Stimulated activated naive CD4-positive, alpha-beta T cell (primary cell): ENCODE measurements around the gene FOXO3.

Source experiments
- DNase-seq, 6 experiments: peaks; one replicate each; lab custom pipeline; 2025; lab: John Stamatoyannopoulos, UW

FOXO3 gene

DNA sequence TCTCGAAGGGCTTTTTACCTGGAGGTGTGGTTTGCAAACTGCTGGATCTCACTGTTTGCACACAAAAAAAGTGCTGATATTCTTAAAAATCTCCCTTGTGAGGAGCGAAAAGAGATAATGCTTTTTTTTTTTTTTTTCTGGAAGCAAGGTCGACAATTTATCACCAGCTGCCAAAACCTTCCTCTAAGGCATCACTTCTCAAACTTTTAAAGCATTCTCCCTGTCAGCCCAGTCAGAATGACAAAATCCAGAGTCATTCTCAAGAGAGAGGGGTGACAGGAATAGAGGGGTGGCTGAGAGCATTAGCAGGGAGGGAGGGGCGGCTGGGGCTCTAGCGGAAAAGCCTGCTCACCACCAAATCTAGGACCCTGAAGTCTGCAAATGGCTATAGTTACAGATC, 150.4 kb downstream of the FOXO3 start:
- DNase-seq = no peak

DNA sequence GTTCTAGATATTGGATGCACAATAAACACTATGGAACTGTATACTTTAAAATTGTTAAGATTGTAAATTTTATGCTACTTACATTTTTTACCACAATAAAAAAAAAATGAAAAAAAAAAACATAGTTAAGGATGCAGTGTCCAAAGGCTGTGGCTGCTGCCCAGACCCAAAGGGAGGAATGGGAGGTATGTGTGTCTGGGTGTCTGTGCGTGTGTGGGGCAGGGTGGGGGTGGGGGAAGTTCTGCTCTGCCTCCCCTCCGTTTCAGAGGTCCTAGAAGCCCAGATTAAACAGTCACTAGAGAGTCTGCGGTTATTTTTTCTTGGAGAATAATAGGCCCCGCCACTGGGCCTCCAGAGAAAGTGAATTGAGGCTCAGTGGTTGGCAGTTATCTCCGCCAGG, 151.1 kb downstream of the FOXO3 start:
- no peak for DNase-seq

DNA sequence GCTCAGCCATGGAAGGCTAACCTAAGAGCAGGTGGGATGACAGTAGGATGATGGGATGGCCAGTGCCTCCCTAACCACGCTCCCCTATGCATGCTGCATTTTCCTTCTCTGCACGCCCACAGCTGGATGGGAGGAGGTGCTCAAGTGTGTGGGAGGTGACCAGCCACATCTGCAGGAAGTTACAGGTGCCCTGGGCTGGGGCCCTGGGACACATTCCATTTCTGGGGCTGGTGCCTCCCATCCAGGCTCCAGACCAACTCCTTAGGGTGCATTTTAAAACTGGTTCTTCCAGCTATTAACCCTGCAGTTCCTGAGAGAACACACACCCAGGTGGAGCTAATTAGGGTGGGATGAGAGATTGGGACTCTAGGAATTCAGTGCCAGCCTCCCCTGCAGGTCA, 152.2 kb downstream of the FOXO3 start:
- no peak for DNase-seq

DNA sequence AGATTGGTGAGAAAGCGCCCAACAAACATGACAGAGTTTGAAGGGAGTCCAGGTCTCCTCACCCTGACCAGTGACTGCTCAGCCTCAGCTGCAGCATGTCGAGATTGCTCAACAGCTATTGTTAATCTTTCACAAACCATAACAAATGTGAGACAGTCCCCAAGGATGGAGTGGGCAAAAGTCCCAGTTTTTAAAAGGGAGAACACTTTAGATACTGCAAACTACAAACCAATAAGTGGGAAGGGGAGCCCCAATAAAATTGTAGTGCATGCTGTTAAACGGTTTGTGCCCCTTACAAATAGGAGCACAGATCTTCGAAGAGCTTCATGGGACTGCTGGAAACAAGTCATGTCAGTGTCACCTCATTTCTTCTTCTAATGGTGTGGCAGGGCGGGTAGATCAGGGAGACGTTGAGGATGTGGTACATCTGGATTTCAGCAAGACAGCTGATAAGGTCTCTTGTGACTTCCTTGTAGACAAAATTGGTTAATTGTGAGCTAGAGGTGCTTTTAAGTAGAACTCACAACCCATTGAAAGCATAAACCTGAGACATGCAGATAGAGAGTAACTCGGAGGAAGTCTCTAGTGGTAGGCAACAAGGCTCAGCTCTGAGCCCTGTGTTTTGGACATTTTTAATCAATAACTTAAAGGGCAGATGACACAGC, 153.5 kb downstream of the FOXO3 start:
- peak in 1 of 6 experiments; percentile 23 for DNase-seq

DNA sequence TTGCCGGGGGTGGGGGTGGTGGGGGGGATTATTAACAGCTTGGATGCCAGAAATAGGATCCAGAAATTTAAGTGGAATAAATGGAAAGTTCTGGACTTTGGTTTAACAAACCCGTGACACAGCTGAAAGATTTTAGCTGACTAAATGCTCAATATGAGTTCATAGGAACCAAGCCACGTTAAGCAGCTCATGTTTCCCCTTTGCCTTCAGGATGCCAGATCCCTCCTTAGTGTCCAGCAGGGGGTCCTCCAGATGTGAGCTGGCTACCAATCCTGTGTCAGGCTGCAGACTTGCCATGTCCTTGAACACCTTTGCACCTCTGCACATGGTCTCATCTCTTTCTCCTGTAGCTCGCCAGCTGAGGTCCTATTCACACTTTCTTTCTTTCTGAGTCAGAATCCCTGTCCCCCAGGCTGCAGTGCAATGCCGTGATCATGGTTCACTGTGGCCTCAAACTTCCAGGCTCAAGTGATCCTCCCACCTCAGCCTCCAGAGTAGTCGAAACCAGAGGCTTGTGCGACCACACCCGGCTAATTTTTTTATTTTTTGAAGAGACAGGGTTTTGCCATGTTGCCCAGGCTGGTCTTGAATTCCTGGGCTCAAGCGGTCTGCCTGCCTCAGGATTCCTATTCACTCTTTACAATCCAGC, 154.2 kb downstream of the FOXO3 start:
- DNase-seq = no peak

DNA sequence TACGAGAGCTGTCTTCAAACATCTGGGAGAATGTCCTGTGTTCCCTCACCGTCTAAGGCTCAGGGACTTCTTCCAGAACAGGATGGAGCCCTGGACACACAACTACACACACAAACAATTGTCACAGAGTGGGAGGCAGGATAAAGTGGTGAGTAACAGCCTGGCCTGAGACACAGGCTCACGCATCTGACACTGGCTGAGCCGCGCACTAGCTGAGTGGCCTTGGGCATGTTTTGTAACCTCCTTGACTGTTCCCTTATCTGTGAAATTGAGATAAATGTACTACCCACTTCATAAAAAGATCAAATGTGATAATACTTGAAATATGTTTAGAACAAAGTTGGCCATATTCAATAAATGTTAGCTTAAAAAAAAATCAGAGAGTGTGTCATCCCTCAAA, 155.1 kb downstream of the FOXO3 start:
- no peak for DNase-seq

DNA sequence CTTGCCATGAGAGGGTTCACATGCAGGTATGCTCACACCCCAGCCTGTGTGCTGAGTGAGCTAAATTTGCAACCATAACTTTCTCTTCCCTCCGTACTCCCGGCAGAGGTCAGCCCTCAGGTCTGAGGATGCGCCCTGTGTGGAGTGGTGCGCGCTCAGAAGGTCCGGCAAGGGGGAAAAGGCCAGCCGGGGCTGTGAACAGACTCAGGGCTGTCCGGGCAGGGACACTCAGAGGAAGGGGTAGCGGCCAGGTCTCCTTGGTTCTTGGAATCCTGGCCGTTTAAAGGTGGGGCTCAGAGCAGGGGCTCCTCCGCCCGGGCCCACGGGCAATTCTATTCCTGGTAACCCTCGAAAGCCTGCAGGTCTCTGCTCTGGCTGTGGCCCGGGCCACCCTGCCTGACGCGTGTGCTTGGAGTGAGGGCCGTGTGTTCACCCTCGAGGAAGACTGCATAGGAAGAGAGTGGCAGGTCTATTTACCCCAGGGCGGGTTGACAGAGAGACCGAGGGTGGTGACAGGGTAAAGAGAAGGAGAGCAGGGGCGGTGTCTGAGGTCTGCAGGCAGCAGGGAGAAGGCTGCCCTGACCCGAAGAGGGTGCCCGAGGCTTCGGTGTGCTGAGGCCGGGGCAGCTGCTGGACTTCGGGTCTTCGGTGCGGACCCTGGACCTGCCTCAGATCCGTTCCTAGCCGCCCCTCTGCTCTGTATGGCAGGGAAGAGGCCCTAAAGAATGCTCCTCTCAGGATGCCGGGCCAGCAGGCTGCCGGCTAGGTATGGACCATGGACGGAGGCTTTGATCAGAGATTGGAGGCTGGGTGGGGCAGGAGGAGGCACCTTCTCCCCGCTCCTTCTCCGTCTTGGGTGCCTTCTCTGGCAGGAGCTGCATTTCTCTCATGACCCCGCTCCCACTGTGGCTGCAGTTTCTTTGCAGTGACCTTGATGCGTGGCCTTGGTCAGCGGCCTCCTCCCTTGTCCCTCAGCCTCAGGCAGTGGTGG, 156.4 kb downstream of the FOXO3 start:
- no peak for DNase-seq

DNA sequence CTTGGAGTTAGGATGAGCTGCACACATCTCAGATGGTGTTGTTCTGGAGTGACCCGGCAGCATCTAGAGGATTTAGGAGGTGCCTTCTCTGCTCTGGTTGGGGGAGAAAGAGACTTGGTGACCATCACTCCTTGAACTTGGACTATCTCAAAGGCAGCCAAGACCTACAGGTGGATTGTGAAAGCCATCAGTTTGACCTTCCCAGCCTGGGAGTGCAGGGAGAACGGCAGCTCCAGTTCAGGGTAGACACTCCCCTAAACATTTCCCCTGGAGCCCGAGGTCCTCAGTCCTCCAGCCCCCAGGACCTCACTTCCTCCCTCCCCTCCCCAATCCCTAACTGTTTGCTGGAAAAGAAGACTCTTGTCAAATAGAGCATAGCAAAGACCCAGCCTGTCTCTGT, 158.8 kb downstream of the FOXO3 start:
- no peak for DNase-seq

DNA sequence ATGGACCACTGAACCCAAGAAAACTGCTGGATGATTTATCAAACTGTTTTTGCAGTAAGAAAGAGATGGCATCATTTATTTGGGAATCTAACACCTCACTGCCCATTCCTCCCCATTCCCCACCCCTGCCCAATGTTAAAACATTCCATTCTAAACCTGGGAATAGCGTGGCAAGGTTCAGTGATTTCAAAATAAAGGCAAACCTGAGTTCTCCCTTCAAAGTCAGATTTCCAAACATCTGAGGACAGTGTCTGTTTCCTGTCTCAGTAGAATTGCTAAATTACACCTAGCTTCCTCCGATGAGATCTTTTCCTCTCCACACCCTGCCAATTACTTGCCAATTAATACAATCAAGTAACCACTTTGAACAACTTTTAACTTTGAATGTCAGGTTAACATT, 160.1 kb downstream of the FOXO3 start:
- DNase-seq = no peak

DNA sequence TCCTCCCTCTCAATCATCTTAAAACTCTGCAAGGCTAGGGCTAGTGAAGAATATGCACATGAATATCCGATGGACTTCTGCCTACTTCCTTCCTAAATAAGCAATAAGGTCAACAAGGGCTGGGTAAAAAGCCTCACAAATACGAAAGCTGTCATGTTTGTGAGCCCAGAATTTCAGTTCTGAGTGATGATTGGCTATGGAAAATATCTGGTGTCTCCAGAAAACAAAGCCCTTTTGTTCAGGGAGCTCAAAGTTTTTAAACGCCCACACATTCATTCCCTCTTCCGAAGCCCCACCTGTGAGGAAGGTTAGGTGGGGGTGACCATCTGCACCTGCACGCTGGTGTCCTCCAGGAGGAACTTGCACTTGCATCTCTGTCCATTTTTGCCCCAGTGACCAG, 160.6 kb downstream of the FOXO3 start:
- no peak for DNase-seq

DNA sequence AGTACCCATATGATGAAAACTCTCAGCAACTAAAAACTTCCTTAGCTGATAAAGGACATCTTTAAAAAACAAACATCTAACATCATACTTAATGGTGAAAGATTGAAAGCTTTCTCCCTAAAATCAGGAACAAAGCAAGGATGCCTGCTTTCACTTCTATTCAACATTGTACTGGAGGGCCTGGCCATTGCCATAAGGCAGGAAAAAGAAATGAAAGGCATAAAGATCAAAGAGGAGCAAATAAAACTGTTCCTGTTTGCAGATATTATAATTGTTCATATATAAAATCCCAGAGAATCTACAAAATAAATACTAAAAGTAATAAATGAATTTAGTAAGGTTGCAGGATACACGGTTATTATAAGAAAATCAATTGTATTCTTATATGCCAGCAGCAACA, 162.9 kb downstream of the FOXO3 start:
- no peak for DNase-seq

DNA sequence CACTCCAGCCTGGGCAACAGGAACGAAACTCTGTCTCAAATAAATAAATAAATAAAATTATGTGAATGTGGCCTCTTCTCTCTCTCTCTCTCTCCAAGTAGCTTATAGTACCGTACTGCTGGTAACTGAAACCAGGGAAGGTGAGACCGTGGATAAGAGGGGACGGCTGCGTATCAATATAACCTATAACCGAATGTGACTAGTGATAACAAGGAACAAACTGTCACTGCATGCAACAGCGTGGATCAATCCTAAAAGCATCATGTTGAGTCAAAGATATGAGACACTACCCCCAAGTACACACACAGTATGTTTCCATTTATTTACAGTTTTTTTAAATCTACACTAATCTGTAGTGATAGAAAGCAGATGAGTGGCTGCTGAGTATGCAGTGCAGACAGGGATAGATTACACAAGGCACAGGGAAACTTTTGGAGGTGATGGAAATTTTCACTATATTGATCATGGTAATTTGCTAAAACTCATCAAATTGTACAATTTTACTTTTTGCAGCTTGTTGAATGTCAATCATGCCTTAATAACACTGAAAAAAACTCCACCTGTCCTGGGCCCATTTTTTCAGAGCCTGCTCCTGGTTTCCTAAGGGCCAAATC, 166.1 kb downstream of the FOXO3 start:
- no peak for DNase-seq

DNA sequence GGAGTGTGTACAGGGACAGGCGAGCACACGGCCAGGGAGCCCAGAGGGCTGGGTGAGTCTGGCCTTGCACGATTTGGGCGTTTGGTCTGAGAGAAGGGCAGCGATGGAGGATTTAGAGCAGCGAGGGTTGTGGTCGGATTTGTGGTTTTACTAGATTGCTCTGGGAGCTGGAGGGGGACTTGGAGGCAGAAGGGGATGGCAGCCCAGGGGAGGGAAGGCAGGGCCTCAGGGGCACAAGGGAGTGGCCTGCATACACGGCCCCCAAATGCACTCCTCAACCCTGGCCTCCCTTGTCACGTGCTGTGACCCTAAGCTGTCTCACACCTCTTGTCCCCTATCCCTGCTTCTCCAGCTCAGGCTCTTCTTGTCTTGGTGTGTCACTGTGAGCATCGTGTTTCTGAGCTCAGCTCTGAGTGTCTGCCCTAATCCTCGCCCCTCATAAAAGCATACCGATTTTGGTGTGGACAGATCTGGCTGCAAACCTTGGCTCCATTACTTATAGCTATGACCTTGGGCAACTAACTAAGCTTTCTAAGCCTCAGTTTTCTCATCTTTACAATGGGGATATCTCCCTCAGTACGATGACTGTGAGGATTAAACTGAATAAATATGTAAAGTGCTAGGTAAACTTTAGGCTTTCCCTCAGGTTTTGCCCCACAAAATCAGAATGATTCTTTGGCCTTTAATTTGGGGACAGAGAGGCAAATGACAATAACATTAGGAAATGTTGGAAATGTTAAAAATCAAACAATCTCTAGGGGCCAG, 167.4 kb downstream of the FOXO3 start:
- no peak for DNase-seq

DNA sequence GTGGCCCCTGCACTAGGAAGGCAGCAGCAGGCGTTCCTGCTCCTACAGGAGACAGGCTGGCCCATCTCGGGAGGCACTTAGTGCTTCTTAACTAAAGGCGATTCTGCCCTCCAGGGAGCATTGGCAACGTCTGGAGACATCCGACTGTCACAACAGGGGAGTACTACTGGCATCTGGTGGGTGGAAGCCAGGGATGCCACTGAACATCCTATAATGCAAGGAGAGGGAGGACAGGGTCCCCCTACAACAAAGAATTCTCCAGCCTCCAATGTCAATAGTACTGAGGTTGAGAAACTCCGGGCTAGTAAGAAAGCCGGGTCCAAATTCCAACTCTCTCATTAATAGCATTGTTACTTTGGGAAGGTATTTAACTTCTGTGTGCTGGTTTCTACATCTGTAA, 168.1 kb downstream of the FOXO3 start:
- DNase-seq = no peak

DNA sequence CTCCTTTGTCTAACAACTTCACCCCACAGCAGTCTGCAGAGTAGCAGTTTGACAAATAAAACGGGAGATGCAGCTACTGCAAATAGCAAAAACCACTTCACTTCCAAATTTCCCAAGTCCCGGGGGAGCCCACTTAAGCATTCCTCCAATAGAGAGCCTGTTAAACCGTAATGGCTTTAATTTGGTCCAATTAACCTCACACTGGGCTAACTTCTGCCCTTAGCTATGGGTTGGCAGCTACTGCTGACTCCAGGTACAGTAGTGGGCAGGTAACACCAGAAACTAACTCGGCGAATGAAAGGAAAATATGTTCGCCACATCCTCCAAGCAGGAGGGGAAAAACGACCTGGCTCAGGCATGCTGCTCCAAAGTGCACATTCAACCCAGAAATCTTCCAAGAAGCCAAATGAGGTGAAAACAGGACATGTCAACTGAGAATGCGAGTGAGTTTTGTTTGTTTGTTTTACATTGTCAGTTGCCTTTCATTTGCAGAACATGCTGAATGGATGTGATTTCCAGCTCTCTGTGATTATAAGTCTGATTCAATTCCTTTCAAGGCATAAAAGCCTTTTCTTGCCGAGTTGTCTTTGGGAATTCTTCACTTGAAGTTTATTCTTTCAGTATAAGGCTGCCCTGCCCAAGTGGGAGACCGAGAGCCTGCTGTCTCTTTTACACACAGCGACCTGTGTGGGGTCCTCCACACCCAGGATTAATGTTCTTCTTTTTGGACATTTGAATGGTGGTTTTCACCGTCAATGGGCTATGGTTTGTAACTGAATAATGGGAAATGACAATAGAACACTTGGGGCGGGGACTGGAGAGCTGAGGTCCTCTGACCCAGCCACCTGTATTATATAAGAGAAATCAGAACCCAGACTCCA, 170.2 kb downstream of the FOXO3 start:
- DNase-seq = no peak

DNA sequence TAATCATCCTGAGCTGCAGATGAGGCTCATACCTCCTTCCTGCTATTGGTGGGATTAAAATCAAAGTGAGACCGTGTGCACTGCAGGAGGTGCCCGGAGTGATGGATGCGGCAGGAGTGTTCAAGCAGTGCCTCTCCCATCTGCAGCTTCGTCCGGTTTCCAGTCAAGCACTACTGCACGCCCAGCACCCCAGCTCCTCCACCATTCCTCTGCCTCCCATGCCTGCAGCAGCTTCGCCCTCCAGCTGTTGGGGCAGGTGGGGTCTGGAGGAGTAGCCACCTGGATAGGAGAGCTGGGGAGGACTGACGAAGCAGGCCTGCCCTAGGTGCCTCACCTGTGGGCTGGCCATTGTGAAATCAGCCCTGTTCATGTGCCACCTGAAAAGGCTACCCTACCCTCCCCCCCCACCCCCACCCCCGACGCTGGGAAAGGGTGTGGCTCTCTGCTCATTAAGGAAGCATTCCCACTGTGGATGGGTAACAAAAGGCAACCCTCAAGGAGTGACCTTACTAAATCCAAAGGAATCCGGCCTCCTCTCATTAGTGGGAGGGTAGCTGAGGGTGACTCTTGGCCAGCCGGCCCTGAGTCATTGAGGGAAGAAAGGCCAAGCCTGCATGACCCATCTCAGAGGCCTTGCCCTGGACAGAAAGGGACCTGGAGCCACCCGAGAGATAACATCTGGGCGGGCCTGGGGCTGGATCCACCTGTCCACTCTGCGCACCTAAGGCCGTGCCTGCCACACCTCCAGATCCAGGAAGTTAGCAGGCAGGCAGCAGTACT, 171.6 kb downstream of the FOXO3 start:
- DNase-seq = no peak

DNA sequence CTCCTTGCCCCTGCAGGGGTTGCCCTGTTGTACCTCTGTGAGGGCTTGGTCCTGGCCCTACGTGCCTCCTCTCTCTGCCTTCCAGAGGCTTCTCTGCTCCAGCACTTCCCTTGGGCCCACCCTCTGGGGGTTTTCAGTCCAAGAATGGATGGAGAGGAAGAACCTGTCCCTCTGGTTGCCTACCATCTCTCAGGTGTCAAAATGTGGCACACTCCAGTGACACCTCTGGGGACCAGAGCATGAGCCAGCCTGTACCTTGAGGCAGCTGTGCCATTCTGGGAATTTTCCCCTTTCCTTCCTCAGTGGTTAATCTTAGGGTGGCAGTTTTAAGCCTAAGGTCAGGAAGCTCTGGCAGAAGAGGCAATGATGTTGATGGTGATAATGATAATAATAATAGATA, 172.3 kb downstream of the FOXO3 start:
- no peak for DNase-seq

DNA sequence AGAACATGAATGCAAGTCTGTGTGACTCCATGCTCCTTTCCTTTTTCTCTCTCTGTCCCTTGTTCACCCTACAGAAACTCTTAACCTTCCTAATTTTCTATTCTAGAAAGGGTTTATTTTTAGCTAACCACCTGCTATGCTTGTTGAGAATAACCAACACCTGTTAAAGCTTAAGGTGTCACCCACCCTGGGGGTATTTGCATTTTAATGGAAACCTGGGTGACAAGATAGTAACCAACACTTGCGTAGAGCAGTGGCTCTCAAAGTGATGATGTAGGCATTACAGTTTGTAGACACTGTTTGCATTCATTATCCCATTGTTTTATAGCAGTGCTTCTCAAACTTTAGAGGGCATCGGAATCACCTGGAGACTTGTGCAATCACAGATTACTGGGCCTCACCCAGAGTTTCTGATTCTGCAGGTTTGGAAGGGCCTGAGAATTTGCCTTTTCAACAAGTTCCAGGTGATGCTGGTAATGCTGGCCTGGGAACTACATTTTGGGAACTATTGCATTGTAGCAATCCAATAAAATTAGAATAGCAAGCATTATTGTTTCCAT, 173.1 kb downstream of the FOXO3 start:
- DNase-seq = no peak
